ENCODE data around the gene ZBTB7C.

GRCh38 chr18:48303883-48304282 is 105.3 kb downstream of the ZBTB7C start:
- TF ChIP-seq CTCF (optimal IDR thresholded peaks at IDR 0.05 in 1 of 3, IDR thresholded peaks at IDR 0.05 in 1 of 3, conservative IDR thresholded peaks at IDR 0.05 in 1 of 3; ENCODE audit: extremely low read depth in 1 of 3, insufficient read depth in 2 of 3, low read length in 3 of 3) (no peak), EZH2 (IDR thresholded peaks at IDR 0.05; ENCODE audit: low read length) (no peak)
